ENCODE measurements around the gene MARCHF2. TPM values are rescaled to one million over a fixed set of nuclear protein-coding genes. Genes with fewer than 3 reads are reported as not detected.

MARCHF2 gene
- total RNA-seq, 1 donor from 2014 or later, result 24.8 TPM

DNA sequence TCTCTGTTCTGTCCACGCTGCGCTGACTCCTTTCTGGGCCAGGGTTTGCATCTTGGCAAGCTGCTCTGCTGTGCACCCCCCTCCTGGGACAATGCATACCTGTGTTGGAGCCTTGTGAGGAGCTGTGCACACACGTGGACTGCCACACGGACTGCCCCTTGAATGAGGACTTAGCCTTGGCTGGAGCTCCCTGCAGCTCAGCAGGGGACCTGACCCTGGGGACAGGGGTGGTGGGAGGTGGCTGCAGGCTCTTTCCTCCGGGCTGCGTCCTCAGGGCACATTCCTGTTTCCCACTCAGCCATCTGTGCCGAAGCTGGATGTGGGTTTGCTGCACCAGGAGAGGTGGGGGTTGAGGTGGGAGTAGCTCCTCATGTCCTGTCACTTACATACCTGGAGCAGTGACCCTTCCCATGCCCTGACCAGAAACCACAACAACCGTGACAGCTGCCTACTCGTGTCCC lies 14.8 kb upstream of the MARCHF2 start:
- ChIA-PET POLR2A (no interaction called here), CTCF (interaction anchor here (1.1 kb wide), 1 partner anchor 50 kb away, joined by 3 read pairs; no protein-coding TSS in a partner anchor)
- intact Hi-C loops (cut with micrococcal nuclease), result loop anchor here (10.0 kb wide), 1 partner anchor 134 kb away; no protein-coding TSS in a partner anchor
- no peak for ATAC-seq (ENCODE audit: low read depth)
- H3K4me3 Mint-ChIP-seq, result no peak overlapping the region
- no peak for DNase-seq
- TF ChIP-seq, protein P1, sequence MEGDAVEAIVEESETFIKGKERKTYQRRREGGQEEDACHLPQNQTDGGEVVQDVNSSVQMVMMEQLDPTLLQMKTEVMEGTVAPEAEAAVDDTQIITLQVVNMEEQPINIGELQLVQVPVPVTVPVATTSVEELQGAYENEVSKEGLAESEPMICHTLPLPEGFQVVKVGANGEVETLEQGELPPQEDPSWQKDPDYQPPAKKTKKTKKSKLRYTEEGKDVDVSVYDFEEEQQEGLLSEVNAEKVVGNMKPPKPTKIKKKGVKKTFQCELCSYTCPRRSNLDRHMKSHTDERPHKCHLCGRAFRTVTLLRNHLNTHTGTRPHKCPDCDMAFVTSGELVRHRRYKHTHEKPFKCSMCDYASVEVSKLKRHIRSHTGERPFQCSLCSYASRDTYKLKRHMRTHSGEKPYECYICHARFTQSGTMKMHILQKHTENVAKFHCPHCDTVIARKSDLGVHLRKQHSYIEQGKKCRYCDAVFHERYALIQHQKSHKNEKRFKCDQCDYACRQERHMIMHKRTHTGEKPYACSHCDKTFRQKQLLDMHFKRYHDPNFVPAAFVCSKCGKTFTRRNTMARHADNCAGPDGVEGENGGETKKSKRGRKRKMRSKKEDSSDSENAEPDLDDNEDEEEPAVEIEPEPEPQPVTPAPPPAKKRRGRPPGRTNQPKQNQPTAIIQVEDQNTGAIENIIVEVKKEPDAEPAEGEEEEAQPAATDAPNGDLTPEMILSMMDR (IDR thresholded peaks at IDR 0.05), result no peak
- H3K9me3 Mint-ChIP-seq, result no peaks in the 10 kb centered on the region
- peaks cover 53% of the 10 kb centered on the region for H3K36me3 Mint-ChIP-seq (ENCODE audit: low read depth)
- peaks cover 15% of the 10 kb centered on the region for H3K4me1 Mint-ChIP-seq
- no peak overlapping the region for H3K27ac Mint-ChIP-seq
- H3K27me3 Mint-ChIP-seq, result no peaks in the 10 kb centered on the region

DNA sequence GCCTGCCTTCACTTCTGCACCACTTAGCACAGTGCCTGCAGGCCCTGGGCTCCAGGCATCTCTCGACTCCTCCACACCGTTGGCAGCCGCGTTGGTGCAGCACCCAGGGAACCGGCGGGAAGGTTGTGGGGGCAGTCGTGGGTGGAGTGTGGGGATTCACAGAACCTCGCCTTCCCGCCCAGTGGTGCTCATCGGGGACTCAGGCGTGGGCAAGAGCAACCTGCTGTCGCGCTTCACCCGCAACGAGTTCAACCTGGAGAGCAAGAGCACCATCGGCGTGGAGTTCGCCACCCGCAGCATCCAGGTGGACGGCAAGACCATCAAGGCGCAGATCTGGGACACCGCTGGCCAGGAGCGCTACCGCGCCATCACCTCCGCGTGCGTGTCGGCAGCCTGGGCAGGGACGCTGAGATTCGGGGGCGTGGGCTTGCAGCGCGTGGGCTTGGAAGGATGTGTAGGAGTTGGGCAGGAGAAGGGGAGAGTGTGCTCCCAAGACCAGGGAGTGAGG lies 13.4 kb upstream of the MARCHF2 start:
- H3K36me3 Mint-ChIP-seq (ENCODE audit: low read depth), result peaks cover 58% of the 10 kb centered on the region
- POLR2A ChIA-PET, result interaction anchor here (0.7 to 0.8 kb wide), 2 partner anchors 9 to 139 kb away, joined by 3 to 5 read pairs; partner anchors contain the start of gene RAB11B
- intact Hi-C loops (cut with micrococcal nuclease), result loop anchor here (10.0 kb wide), 1 partner anchor 135 kb away; no protein-coding TSS in a partner anchor

DNA sequence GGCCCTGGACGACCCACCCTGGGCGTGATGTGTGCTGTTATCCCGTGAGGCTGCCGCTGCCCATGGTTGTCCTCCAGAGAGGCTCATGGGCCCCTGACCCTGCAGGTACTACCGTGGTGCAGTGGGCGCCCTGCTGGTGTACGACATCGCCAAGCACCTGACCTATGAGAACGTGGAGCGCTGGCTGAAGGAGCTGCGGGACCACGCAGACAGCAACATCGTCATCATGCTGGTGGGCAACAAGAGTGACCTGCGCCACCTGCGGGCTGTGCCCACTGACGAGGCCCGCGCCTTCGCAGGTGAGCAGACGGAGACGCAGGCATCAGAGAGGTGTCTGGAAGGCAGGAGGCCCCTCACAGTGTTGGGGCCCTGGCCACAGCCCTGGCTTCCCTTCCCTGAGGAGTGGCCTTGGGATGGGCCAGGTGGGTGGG lies 11.1 kb upstream of the MARCHF2 start:
- Mint-ChIP-seq H3K27ac (no peak overlapping the region), H3K4me1 (peaks cover 7% of the 10 kb centered on the region), H3K27me3 (no peaks in the 10 kb centered on the region), H3K9me3 (no peaks in the 10 kb centered on the region), H3K4me3 (no peak overlapping the region), H3K36me3 (ENCODE audit: low read depth) (peaks cover 56% of the 10 kb centered on the region)
- TF ChIP-seq, protein P1 (IDR thresholded peaks at IDR 0.05), result no peak
- intact Hi-C loops (cut with micrococcal nuclease), result no loop called here
- ATAC-seq (ENCODE audit: low read depth) (no peak), DNase-seq (no peak)
- POLR2A ChIA-PET, result no interaction called here
- CTCF ChIA-PET, result no interaction called here

More for the DNA sequence above, 13.4 kb upstream of the MARCHF2 start:
- Mint-ChIP-seq H3K4me1 (peaks cover 15% of the 10 kb centered on the region), H3K27ac (no peak overlapping the region), H3K9me3 (no peaks in the 10 kb centered on the region), H3K4me3 (no peak overlapping the region), H3K27me3 (no peaks in the 10 kb centered on the region)
- TF ChIP-seq, protein P1 (IDR thresholded peaks at IDR 0.05), result no peak
- ATAC-seq (ENCODE audit: low read depth) (no peak), DNase-seq (no peak)
- CTCF ChIA-PET, result no interaction called here

DNA sequence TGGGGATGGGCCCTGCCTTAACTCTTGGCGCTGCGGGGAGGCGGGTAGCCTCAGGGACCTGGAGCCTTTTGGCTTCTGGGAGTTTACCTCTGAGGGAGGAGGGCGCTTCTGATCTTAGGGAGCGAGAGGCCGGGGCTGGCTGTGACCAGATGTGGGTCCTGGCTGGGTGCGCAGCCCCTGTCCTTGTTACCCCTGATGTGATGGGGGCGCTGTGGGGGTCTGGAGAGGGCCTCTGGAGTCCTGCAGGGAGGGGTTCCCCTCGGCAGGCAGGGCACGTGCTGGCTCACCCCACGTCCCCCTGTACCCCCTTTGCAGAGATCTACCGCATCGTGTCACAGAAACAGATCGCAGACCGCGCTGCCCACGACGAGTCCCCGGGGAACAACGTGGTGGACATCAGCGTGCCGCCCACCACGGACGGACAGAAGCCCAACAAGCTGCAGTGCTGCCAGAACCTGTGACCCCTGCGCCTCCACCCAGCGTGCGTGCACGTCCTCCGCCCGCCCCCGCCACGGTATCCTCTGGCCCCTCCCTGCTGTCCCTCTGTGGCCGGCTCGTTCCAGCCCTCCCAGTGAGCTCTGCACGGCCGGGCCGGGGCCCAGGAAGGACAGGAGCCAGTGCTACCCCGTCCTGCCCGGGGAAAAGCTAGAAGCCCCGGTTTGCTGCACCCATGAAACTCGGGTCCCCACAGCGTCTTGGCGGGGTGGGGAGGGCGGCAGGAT lies 9.8 kb upstream of the MARCHF2 start:
- H3K4me1 Mint-ChIP-seq, result peaks cover 2% of the 10 kb centered on the region
- no peaks in the 10 kb centered on the region for H3K27me3 Mint-ChIP-seq
- intact Hi-C loops (cut with micrococcal nuclease), result no loop called here
- H3K4me3 Mint-ChIP-seq, result no peak overlapping the region
- no peak overlapping the region for H3K27ac Mint-ChIP-seq
- ATAC-seq (ENCODE audit: low read depth) (no peak), DNase-seq (no peak)
- CTCF ChIA-PET, result no interaction called here
- H3K9me3 Mint-ChIP-seq, result no peaks in the 10 kb centered on the region
- POLR2A ChIA-PET, result interaction anchor here (0.6 to 0.7 kb wide), 2 partner anchors 129 to 136 kb away, joined by 3 read pairs; no protein-coding TSS in a partner anchor
- peaks cover 51% of the 10 kb centered on the region for H3K36me3 Mint-ChIP-seq (ENCODE audit: low read depth)
- TF ChIP-seq, protein P1 (IDR thresholded peaks at IDR 0.05), result no peak

DNA sequence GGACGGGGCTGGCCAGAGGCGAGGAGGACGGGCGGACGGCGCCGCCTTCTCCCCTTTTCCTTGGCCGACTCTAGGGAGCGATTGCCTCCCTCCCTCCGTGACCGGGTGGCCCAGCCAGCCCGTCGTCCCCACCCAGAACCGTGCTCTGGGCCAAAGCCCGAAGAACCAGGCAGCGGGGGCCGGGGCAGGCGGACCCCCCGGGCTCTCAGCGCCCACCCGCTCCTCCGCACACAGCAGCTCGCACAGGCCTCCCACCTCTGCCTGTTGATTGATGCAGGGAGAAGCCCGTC lies 9.3 kb upstream of the MARCHF2 start:
- no peak overlapping the region for H3K27ac Mint-ChIP-seq
- H3K27me3 Mint-ChIP-seq, result no peaks in the 10 kb centered on the region
- no peak overlapping the region for H3K4me3 Mint-ChIP-seq
- DNase-seq (no peak), ATAC-seq (ENCODE audit: low read depth) (no peak)
- CTCF ChIA-PET, result no interaction called here
- TF ChIP-seq, protein P1 (IDR thresholded peaks at IDR 0.05), result no peak
- POLR2A ChIA-PET, result interaction anchor here (0.6 to 0.7 kb wide), 2 partner anchors 129 to 136 kb away, joined by 3 read pairs; no protein-coding TSS in a partner anchor
- H3K9me3 Mint-ChIP-seq, result no peaks in the 10 kb centered on the region
- H3K4me1 Mint-ChIP-seq, result peaks cover 2% of the 10 kb centered on the region
- peaks cover 50% of the 10 kb centered on the region for H3K36me3 Mint-ChIP-seq (ENCODE audit: low read depth)
- intact Hi-C loops (cut with micrococcal nuclease), result no loop called here

Measured in activated B cell treated with CpG ODN at 0.5 μM for 24 hours (primary cell).